ENCODE measurements around the gene ATXN10. TPM values are rescaled to one million over a fixed set of nuclear protein-coding genes. Genes with fewer than 3 reads are reported as not detected.
"Not testable (repeated sequence)": the region's sequence is repeated elsewhere in the genome, so short reads cannot be mapped to it uniquely, and the experiment has no call there.

The ATXN10 gene
- total RNA-seq, 1 donor from 2014 or later, result 101 TPM

- DNase-seq (ENCODE audit: low read depth), result no peak
Observed at GRCh38 chr22:45642986-45643385, 28.6 kb upstream of the ATXN10 start.

- DNase-seq (ENCODE audit: low read depth), result no peak
Observed at GRCh38 chr22:45644714-45645113, 26.9 kb upstream of the ATXN10 start.

- DNase-seq (ENCODE audit: low read depth), result no peak
Observed at GRCh38 chr22:45645150-45645525, 26.5 kb upstream of the ATXN10 start.

- peak; percentile 54 for DNase-seq (ENCODE audit: low read depth)
Observed at GRCh38 chr22:45645526-45646414, 25.9 kb upstream of the ATXN10 start.

GRCh38 chr22:45647532-45648225 lies 24.0 kb upstream of the ATXN10 start:
- DNase-seq (ENCODE audit: low read depth), result no peak

GRCh38 chr22:45648301-45649117 lies 23.1 kb upstream of the ATXN10 start:
- peak; percentile 32 for DNase-seq (ENCODE audit: low read depth)

- no peak for DNase-seq (ENCODE audit: low read depth)
Observed at GRCh38 chr22:45649809-45650208, 21.8 kb upstream of the ATXN10 start.

- DNase-seq (ENCODE audit: low read depth), result no peak
Observed at GRCh38 chr22:45650721-45651120, 20.9 kb upstream of the ATXN10 start.

GRCh38 chr22:45651931-45652528 lies 19.6 kb upstream of the ATXN10 start:
- no peak for DNase-seq (ENCODE audit: low read depth)

GRCh38 chr22:45656577-45656976 lies 15.1 kb upstream of the ATXN10 start:
- DNase-seq (ENCODE audit: low read depth), result no peak

- peak; percentile 49 for DNase-seq (ENCODE audit: low read depth)
Observed at GRCh38 chr22:45657701-45658100, 13.9 kb upstream of the ATXN10 start.

GRCh38 chr22:45664136-45664646 lies 7.4 kb upstream of the ATXN10 start:
- DNase-seq (ENCODE audit: low read depth), result no peak

GRCh38 chr22:45667486-45667885 lies 4.1 kb upstream of the ATXN10 start:
- DNase-seq (ENCODE audit: low read depth), result no peak

GRCh38 chr22:45670363-45670762 lies 1.3 kb upstream of the ATXN10 start:
- DNase-seq (ENCODE audit: low read depth), result not testable (repeated sequence)

- no peak for DNase-seq (ENCODE audit: low read depth)
Observed at GRCh38 chr22:45670981-45671782, 452 bp upstream of the ATXN10 start.

- DNase-seq (ENCODE audit: low read depth), result peak; percentile 39
Observed at GRCh38 chr22:45672564-45673481, 1.2 kb downstream of the ATXN10 start.

- no peak for DNase-seq (ENCODE audit: low read depth)
Observed at GRCh38 chr22:45673482-45674175, 2.0 kb downstream of the ATXN10 start.

GRCh38 chr22:45676024-45676423 lies 4.4 kb downstream of the ATXN10 start:
- DNase-seq (ENCODE audit: low read depth), result no peak
